Measurements from ENCODE around the gene ANKRD55. TPM values are rescaled to one million over a fixed set of nuclear protein-coding genes. Genes with fewer than 3 reads are reported as not detected.

The ANKRD55 gene
- total and polyA plus RNA-seq, 2 of the 8 experiments (the other 6 are each of a cell fraction or from before 2014, with no cell fraction given): not detected

DNA sequence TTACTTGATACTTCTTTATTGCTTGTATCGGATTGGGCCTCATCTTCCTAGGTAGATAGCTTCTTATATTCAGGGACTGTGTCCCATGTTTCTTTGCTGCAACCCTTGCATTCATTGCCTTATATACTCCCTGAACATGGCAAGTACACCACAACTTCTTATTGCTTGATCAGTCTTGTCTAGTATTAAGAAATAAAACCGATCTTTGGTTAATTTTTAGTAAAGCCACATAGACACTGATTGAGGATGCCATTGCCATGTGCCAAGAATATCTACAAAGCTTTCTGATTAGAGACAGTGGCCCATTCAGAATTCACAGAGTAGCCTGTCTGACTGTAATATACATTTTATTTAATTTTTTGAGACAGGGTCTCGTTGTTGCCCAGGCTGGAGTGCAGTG is 34.7 kb upstream of the ANKRD55 start:
- Histone ChIP-seq H3K9me3 (ENCODE audit: insufficient read depth in 2 of 2, low read depth in 1 of 2, low read length in 1 of 2) (no peaks in the 10 kb centered on the region), H4K20me1 (replicated peaks in 1 of 2; ENCODE audit: control insufficient read depth in 1 of 2, insufficient read depth in 2 of 2, low read length in 2 of 2) (no peaks in the 10 kb centered on the region), H3K27ac (ENCODE audit: low read depth, low read length) (no peak overlapping the region), H3K9ac (replicated peaks in 1 of 4; ENCODE audit: extremely low read depth in 1 of 4, low read depth in 3 of 4, low read length in 3 of 4) (no peak overlapping the region), H3K4me2 (ENCODE audit: insufficient read depth in 1 of 2, low read depth in 2 of 2, low read length in 2 of 2) (no peak overlapping the region), H3K56ac (replicated peaks; ENCODE audit: insufficient read length, low read depth, low read length) (no peak overlapping the region), H3K4ac (replicated peaks; ENCODE audit: insufficient read length, low read depth, low read length) (no peak overlapping the region), H4K8ac (ENCODE audit: extremely low read depth, insufficient read depth, low read length) (no peak overlapping the region), H4K91ac (replicated peaks; ENCODE audit: insufficient read length, low read length) (no peak overlapping the region), H2BK5ac (ENCODE audit: low read depth, low read length) (no peak overlapping the region), H2BK120ac (replicated peaks; ENCODE audit: low read depth, low read length) (no peak overlapping the region), H3K14ac (ENCODE audit: insufficient read length) (no peak overlapping the region), H2AK5ac (ENCODE audit: low read depth, low read length) (no peak overlapping the region), H2AFZ (ENCODE audit: low read length) (no peak overlapping the region), H3K36me3 (ENCODE audit: control insufficient read depth in 2 of 4, insufficient read depth in 4 of 4, low read length in 3 of 4) (no peaks in the 10 kb centered on the region), H3K23ac (ENCODE audit: insufficient read length) (no peak overlapping the region), H4K5ac (ENCODE audit: insufficient read length, low read depth, low read length) (no peak overlapping the region), H3K79me1 (ENCODE audit: low read depth, low read length) (no peaks in the 10 kb centered on the region), H2BK20ac (ENCODE audit: low read length) (no peak overlapping the region), H2BK15ac (ENCODE audit: low read length) (no peak overlapping the region), H3K27me3 (replicated peaks in 1 of 4; ENCODE audit: control insufficient read depth in 3 of 4, extremely low read depth in 1 of 4, insufficient read depth in 3 of 4, low read length in 3 of 4) (no peaks in the 10 kb centered on the region), H3K4me1 (replicated peaks in 1 of 4; ENCODE audit: control insufficient read depth in 3 of 4, insufficient read depth in 4 of 4, low read length in 3 of 4) (peaks cover 0 to 3% (median 0%) of the 10 kb centered on the region in 4 experiments; a peak in 1 of 7 replicates), H3K18ac (ENCODE audit: extremely low read depth, low read length) (no peak overlapping the region), H3K23me2 (ENCODE audit: low read depth, low read length) (no peaks in the 10 kb centered on the region; the same call in 1 of the 2 replicates), H3K79me2 (ENCODE audit: control insufficient read depth in 1 of 2, insufficient read depth in 2 of 2, low read length in 2 of 2) (no peaks in the 10 kb centered on the region), H2BK12ac (ENCODE audit: low read depth, low read length) (no peak overlapping the region), H3K4me3 (ENCODE audit: extremely low read depth in 1 of 4, insufficient read depth in 2 of 4, low read depth in 3 of 4, low read length in 4 of 4) (no peak overlapping the region)
- FAIRE-seq (no peak), DNase-seq (ENCODE audit: low read depth in 1 of 2, low spot score in 2 of 2) (no peak)
- WGBS, 2 experiments (ENCODE audit: extremely low coverage in 1 of 2, insufficient coverage in 1 of 2, insufficient read length in 1 of 2, insufficient replicate concordance in 2 of 2, low coverage in 1 of 2, low lambda C conversion rate in 2 of 2, missing lambda C conversion rate in 1 of 2): 90% methylated on average over 3 of the region's 3 CpGs; no CpG with 5 or more reads in 1 of the 2 experiments
- ChIA-PET CTCF (ENCODE audit: partially characterized antibody) (interaction anchor here (0.8 to 2.6 kb wide), 4 partner anchors 27 to 570 kb away, joined by 3 to 6 read pairs (median 5); no protein-coding TSS in a partner anchor), POLR2A (ENCODE audit: partially characterized antibody) (interaction anchor here (0.5 kb wide), 1 partner anchor 854 kb away, joined by 4 read pairs; no protein-coding TSS in a partner anchor)
- TF ChIP-seq RAD21 (IDR thresholded peaks at IDR 0.05 in 1 of 2, conservative IDR thresholded peaks at IDR 0.05 in 1 of 2; ENCODE audit: low read depth in 2 of 2, low read length in 2 of 2) (no peak), KDM1A (IDR thresholded peaks at IDR 0.05; ENCODE audit: borderline replicate concordance, low read length) (no peak), TBP (IDR thresholded peaks at IDR 0.05; ENCODE audit: low read depth, low read length) (no peak), POU5F1 (IDR thresholded peaks at IDR 0.05; ENCODE audit: low read depth, low read length) (no peak), PHF8 (conservative IDR thresholded peaks at IDR 0.05; ENCODE audit: low read depth, low read length) (no peak), SIRT6 (IDR thresholded peaks at IDR 0.05; ENCODE audit: low read length) (no peak), GABPA (IDR thresholded peaks at IDR 0.05; ENCODE audit: borderline replicate concordance, insufficient read depth, low read length) (no peak), NRF1 (IDR thresholded peaks at IDR 0.05; ENCODE audit: low read depth, low read length) (no peak), POLR2A (IDR thresholded peaks at IDR 0.05; ENCODE audit: control extremely low read depth in 1 of 2, low read depth in 2 of 2, low read length in 2 of 2) (no peak), CBX8 (IDR thresholded peaks at IDR 0.05; ENCODE audit: borderline replicate concordance, low read depth, low read length) (no peak), SUZ12 (IDR thresholded peaks at IDR 0.05; ENCODE audit: low read length) (no peak), KDM5A (IDR thresholded peaks at IDR 0.05; ENCODE audit: low read length) (no peak), SP4 (IDR thresholded peaks at IDR 0.05; ENCODE audit: low read length) (no peak), TEAD4 (IDR thresholded peaks at IDR 0.05; ENCODE audit: low read depth, low read length) (no peak), KDM4A (IDR thresholded peaks at IDR 0.05; ENCODE audit: low read depth, low read length, severe bottlenecking) (no peak)
